Choroid plexus epithelial cell (primary cell): Measurements from ENCODE around the gene GNAO1.
A peak's percentile ranks its signal among the peaks of the same experiment; 100 is the strongest.

ENCODE experiments used
- DNase-seq: peaks from one replicate; pipeline ENCODE4 v3.0.0-alpha.2; 2010; ENCODE audit warnings: low read depth
- H3K4me3 ChIP-seq: 2 replicates; pipeline ENCODE4 v1.5.1; 2011; ENCODE audit warnings: low read depth, mild to moderate bottlenecking, control low read depth, low read length, moderate library complexity
- CTCF ChIP-seq: conservative IDR thresholded peaks from 2 replicates; pipeline ENCODE4 v1.5.1; 2011; ENCODE audit warnings: low read depth, mild to moderate bottlenecking, control low read depth, inconsistent platforms, low read length, moderate library complexity

Gene GNAO1

DNA sequence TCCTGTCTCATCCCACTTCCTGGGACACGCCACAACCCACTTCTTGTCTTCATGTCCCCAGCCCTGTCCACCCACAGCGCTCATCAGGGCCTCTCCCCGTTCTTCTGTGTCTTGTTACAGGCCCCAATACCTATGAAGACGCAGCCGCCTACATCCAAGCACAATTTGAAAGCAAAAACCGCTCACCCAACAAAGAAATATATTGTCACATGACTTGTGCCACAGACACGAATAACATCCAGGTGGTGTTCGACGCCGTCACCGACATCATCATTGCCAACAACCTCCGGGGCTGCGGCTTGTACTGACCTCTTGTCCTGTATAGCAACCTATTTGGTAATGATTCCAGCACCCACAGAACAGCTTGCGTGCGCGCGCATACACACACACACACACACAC lies 163.5 kb downstream of the GNAO1 start:
- no peak for TF ChIP-seq CTCF
- no peak for DNase-seq
- H3K4me3 ChIP-seq, result no peak overlapping the region

GRCh38 chr16:56355221-56355620 lies 163.9 kb downstream of the GNAO1 start:
- TF ChIP-seq CTCF, result no peak

GRCh38 chr16:56355786-56356275 lies 164.5 kb downstream of the GNAO1 start:
- DNase-seq, result peak; percentile 5
- H3K4me3 ChIP-seq, result peak overlapping the region; percentile 59

More at GRCh38 chr16:56355221-56355620, 163.9 kb downstream of the GNAO1 start:
- no peak overlapping the region for H3K4me3 ChIP-seq
- DNase-seq, result no peak

GRCh38 chr16:56356276-56357240 lies 165.3 kb downstream of the GNAO1 start:
- peak; percentile 88 for TF ChIP-seq CTCF
- peak; percentile 92 for DNase-seq

More at GRCh38 chr16:56355786-56356275, 164.5 kb downstream of the GNAO1 start:
- TF ChIP-seq CTCF, result no peak

GRCh38 chr16:56357241-56357764 lies 166.0 kb downstream of the GNAO1 start:
- peak overlapping the region; percentile 59 for H3K4me3 ChIP-seq
- peak; percentile 73 for DNase-seq
- no peak for TF ChIP-seq CTCF

More at GRCh38 chr16:56356276-56357240, 165.3 kb downstream of the GNAO1 start:
- peak overlapping the region; percentile 59 for H3K4me3 ChIP-seq

- TF ChIP-seq CTCF, result no peak
- DNase-seq, result peak; percentile 44
- H3K4me3 ChIP-seq, result no peak overlapping the region
Measured at GRCh38 chr16:56357765-56358322, 166.6 kb downstream of the GNAO1 start.
